HG03097 (cell line): Measurements from ENCODE around the gene DHX29.

ENCODE experiments used
- ATAC-seq: cut with Tn5 transposase; IDR thresholded peaks from one replicate; pipeline ENCODE4 v1.9.1; 2021; ENCODE audit not compliant: unreplicated experiment, low FRiP score

DHX29 gene

DNA sequence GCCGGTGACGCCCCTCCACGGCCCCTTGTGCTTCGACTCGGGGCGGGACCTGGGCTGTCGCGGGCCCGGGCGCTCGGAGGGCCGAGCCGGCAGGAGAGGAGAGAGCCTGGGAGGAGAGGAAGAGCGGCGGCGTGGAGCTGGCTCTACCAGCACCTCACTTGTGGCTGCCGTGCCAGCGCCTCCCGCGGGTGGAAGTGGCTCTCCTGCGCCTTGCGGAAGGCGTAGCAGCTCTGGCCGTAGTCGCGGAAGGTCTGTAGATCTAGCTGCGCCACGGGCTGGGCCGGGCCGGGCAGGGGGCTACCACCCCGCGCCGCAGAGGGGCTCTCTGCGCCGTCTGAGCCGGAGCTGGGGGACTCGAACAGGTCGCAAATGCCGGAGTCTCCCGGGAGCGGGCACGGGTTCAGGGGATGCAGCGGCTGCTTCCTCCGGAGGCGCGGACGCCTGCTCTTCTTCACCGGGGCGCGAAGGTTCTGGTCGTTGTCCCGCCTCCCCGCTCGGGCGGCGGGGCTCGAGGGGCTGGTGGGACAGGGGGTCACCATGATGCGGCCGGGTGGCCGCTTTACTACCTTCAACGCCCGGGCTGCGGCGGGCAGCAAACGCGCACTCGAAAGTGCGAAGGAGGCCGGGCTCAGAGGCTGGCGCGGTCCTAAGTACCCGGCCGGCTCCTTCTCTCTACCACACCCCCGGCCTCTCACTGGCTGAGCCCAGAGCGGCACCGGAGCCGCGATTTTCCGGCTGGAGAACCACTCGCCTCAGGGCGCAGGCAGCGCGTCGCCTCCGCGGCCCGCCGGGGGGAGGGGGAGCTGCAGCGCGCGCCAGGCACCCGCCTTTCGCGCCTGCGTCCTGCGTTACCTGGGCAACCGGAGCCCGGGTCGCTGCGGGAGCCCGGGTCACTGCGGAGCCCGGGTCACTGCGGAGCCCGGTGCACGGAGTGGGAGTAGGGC, 74.2 kb downstream of the DHX29 start, which contains the start of gene CCNO:
Gene CCNO, minus strand, starts transcription at position 624 of the 944 bp plus-strand sequence. Its CDS starts 85 bp downstream, at position 539.
- ATAC-seq, result no peak

DNA sequence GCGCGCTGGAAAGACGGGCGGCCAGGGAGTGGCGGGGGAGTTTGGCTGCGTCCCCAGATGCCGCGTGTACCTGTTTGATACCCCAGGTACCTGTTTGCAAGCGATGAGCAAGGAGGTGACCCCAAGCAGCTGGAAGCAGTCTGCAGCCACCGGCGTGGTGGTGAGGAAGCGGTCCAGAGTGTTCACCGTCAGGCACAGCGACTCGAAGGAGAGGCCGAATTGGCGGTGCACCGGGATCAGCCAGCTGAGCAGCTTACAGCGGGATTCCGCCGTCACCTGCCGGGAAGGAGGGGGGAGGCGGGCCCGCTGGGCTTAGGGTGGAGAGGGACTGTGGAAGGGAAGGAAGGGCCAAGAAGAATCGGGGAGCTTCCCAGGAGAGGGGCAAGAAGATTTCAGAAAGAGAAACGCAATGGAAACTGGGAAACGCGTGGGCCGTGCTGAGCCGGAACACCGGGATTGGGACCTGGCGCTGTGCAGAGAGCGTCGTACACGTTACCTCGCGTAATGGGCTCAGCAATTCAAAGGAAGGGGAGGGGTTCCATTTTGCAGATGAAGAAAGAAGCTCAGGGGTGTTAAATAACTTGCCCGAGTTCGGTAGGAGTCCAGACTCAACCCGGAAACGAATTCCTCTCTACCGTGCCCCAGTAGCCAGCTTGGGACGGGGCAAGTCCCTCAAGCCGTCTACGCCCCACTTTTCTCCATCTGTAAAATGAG, 75.1 kb downstream of the DHX29 start:
- no peak for ATAC-seq

DNA sequence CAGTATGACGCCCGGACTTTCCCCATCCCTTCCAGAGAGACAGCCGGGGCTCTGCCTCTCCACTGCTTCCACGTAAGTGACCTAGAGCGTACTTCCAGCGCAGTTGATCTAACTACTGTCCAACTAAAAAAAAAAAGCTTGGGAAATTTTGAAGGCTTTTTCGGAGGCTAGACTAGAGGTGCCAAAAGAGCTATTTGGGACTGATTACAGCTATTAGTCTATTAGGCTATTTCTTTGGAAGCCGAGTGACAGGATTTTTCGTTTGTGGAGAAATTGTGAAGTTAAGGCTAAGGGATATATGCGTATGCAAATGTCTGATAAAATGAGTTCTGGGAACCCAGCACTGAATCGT, 75.6 kb downstream of the DHX29 start:
- ATAC-seq, result no peak

DNA sequence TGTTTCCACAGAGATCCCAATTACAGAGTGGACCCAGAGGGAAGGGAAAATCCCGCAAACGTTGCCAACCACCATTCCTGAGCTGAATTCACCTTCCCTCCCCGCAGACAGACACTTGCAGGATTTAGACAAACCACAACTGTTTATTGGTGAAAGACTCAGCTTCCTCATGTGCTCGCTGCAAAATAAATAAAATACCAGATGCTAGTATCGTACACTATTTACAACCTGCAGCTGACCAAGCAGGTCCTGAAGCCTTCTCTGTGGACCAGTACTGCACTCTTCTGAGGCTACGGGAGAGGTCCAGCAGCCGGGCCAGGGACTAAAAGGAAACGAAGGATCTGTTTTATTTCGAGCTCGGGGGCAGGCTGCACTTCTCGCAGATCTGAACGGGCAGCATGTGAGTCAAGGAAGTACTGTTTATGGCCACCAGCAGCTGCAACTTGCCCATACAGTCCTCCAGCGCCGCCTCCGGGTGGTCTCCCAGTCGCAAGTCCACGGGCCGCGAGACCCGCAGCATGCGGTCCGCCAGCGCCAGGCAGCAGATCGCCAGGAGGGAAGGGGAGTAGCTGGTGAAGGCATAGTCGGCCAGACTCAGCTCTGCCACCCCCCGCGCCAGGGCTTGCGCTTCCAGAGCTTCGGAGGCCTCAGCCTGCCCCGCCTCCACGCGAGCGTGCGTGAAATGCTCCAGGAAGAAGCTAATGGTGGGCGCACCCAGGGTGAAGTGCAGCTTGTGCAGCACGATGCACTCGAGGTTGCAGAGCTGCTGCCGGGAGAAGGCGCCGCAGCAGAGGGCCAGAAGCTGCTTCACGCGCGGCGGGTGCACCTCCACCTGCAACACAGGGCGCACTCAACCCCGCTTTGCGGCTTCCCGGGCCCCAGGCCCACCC, 76.2 kb downstream of the DHX29 start:
- ATAC-seq, result no peak

DNA sequence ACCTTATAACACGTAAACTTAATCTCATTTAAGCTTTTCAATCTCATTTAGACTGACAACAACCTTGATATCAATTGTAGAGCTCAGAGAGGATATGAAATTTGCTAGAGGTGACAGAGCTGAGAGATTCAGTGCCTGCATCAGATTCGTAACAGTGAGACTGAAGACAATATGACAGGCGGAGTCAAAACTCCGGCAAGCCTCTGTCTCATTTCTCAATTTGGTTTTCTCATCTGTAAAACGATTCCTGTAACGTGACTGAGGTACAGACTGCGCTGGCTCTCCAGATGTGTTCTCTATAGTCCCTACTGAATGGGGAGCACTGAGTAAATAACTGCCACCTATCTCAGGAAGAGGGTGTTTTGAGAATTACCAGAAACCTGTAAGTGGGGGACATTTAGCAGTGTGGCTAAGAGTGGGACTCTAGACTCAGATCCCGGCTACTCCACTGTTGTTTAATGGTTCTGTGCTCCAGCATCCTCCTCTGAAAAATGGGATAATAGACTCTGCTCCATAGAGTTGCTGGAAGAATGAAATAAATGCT, 77.3 kb downstream of the DHX29 start:
- ATAC-seq, result no peak

DNA sequence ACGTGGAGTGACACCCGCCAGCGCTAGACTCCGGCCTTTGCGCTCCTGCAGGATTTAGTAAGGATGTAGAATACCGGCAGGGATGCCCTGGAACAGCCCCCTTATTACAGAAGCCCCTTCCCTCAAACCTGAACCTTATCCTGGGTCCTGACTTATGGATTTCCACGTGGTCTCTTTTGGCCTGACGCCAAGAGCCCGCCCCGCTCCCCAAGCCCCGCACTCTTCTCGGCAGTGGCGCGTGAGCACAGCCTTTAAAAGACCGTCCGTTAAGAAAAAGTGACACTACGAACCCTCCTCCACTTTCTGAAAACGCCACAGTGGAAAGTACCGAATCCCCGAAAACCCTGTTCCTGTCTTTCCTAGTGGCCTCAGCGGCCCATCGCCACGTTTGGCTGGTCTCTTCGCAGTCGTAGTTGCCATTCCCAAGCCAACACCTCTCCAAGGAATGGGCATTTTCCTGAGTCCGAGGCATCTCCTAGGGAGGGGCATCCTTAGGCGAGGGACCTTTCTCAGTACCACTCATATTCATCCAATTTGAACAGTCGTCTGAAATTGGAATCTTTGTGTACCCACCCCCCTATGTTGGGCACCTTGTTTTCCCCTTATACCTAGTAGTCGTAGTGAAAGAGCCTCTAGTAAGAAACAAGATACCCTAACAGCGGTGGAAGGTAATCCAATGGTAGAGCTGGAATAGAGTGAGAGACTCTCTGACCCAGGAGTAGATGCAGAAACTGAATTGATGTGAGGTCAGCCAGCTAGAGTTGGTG, 79.6 kb downstream of the DHX29 start:
- ATAC-seq, result no peak

DNA sequence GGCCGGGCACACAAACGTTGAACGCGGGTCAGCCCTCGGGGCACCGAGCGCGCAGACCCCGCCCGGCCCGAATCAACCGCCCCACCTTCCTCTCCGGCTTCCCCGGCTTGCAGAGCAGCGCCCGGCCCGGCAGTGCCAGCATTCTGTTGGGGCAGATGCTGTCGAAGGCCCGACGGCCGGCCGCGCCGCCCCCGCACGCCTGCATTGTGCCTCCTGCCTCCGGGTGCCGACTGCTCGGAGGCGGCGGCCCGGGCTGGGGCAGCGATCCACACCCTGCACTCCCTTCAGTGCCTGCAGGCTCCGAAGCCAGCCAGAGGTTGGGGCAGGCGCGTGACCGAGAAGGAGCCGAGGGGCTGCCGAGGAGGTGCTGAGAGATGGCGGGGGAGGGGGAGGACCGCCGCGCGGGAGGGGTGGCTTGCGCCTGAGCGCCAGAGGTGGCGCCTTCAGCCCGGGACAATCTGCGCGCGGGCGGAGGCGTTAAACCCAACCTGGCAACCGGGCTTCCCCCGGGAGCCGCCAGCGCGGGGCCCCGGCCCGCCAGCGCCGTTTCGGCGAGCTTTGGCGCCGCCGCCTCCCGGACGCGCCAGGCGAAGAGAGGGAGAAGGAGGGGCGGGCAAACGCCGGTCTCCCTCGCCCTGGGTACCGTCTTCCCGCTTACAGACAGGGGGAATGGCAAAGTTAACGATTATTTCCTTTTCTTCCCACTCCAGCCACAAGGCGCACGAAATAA, 80.4 kb downstream of the DHX29 start, which contains the start of gene MCIDAS:
Gene MCIDAS, minus strand, starts transcription at position 382 of the 730 bp plus-strand sequence. Its CDS starts 177 bp downstream, at position 205.
- no peak for ATAC-seq

DNA sequence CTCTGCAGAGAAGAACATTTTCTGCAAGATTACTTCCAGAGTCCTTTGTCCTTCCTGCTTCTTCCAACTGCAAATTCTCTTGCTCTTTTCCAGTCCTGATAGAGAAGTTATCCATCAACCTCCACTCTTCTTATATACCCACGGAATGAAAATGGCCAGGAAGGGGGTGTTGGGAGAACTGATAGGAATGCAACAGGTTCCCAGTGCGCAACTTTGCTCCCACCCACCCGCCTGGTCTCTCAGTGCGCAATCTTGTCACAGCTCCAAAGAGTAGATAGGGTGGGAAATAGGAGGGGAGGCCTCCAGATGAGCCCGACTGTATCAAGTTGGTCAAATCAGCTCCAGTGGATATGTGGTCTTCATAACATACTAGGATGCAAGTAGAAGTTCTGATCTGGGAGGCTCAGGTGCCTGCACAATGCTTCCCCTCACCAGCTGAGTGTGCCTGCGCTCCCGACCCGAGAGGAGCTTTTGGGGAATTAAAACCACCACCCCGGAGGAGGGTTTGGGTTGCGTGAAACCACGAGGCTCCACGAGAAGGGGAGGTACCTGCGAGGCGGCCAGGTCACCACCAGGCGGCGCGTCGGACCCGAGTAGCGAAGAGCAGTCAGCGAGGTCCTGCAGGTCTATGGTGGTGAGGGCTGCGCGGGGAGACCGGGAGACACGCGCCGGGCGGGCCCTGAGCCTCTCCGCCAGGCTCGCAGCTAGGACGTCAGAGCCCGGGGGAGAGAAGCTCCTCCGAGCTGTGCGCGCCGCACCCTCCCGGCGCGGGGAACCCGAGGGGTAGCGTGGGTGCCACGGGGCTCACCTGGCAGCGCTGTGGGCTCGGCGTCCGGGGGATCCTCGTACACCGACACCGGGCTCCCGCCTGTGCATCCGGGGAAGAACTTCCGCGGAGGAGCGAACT, 81.2 kb downstream of the DHX29 start:
- no peak for ATAC-seq

DNA sequence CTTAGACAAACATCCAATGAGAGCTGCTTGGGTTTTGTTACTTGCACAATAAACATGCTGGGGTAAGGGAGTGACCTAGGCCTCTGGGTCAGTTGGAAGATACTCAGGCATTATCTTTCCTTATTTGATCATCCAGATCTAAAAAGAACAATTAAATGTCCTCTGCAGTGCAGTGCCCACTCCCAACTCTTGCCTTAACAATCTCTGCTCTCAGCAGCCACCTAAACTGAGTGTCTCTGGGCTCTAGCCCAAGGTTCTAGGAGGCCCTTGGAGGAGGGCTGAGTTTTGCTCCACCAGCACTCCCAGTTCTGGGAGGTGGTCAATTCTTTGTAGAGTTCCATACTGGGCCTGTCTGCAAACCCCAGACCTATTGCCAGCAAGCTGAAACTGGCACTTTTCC, 82.1 kb downstream of the DHX29 start:
- no peak for ATAC-seq

DNA sequence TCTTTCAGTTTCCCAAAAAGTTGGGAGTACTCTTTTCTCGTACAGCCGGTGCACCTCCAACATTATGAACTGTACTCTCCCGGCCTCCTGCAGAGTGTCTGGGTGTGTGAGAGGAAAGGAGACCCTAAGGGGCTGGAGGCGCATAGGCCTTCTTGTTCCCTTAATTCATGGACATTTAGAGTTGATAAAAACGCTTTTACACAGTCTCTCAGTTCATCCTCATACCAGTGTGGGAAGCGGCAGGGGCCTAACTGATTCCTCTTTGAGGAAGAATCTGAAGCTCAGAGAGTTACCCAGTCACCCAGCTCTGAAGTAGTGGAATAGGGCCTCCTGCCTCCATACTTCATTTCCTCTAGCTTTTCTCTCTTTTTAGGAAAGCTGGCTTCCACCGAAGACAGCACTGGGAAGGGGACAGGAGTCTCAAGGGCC, 83.7 kb downstream of the DHX29 start:
- no peak for ATAC-seq

DNA sequence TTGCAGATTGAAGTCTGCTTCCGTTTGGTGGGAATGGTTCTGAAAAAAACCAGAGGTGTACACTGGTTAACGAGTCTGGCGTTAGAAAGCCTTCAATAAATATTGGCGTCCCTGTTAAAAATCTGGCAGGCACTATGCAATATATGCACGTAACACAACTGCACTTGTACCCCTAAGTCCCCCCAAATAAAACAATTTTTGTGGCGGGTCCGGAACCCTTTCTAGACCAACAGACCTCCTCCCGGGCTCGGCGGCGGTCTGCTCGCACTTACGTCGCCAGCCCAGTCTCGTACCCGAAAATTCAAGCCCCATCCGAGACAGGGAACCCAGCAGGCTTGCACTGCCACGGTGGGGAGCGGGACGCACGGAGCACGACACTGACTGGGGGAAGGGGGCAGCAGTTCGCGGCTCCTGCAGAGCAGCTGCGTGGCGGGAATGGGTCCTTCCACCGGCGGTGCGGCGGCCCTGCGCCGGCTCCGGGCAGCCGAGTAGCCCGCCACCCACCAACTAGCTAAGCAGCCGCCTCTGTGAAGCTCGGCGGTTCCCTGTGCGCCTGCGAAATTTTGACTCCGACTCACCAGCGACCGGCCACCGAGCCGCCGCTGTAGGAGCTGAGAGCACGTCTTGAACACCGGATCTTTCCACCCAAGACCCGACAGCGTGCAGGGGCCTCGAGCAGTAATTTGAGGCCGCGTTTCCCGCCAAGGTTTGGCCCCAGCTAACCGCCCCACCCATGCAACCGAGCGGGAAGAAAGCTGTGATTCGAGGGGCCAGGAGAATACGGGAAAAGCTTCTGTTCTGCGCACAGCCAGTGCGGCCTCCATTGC, 84.3 kb downstream of the DHX29 start:
- ATAC-seq, result no peak

DNA sequence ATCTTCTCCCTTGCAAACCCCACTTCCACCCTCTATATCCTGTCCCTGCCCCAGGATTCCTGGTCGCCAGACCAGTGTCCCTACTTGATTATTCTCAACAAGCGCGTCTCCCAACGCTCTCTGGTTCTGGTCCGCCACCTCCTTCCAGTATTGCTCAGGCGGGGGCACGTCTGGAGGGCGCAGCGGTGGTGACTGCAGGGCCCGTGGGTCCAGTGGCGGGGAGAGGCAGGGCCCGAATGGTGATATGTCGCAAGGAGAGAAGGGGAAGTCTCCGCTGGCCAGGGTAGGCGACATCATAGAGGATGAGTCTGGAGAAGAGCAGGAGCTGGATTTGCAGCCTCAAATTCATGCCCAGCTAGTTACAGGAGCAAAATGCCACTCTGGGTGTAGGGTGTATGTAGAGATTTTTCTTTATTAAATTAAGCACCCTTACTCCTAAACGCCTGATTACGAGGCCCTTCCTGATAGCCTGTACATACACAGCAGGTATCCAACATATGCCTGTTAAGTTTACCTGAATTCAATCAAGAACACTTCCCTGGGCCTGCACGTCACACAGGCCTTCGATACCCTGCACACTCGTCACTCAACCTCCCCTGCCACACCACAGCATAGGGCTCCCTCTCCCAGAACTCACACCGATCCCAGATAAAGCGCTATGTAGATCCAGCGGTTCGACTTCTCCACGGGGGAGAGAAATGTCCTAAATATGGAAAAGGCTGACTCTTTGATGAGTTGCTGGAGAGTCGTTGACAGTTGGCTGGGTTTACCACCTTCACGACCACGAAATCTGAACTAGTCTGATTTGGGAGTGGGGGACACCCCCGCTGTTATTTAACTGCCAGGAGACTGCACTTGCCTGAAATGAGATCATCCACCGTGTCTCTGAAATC, 85.2 kb downstream of the DHX29 start:
- ATAC-seq, result no peak

DNA sequence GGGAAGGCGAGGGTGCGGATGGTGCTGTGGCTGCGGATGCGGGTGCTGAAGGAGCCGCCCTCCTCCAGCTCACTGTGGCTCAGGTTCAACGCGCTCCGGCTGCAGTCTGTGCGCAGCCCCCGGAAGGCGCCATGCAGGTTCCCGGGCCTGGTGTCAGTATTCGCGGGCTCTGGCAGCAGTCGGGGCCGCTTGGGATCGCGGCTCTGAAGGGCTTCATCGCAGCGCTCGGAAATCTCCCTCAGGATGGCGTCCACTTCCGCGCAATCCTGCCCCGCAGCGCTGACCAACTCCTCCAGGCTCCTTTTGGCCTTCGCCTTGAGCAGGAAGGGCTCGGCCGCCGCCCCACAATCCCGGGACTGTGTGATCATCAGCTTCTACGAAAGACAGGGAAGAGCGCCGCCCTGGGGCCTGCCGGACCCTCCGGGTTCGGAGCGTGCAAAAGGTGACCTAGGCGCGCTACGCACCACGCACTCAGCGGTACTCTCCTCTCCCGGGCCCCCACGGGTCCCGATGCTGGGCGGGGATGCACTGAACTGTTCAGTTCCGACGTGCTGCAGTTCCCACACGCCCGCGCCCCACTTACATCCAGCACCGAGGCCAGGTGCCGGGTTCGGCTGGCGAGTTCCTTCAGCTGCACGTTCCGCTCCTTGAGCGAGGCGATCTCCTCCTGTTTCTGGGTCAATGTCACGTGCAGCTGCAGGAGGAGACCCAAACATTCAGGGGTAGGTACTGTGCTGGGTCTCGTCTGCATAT, 86.9 kb downstream of the DHX29 start:
- ATAC-seq, result no peak

DNA sequence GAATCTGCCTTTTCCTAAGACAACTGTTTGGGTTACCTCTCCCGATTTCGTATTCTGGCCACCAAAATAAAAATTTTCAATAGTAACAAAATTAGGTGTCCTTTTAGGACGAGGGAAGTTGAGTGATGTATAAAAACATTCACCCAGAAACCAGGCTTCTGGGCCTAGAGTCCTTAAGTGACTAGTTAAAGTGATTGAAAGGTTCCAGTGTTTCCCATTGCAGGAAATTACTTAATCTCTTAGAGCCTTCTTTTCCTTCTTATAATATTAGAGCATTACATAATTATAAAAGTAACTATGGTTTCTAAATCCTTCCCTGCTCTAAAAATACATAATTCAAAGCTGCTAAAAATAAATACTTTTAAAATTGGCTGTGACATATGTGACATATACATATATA, 87.7 kb downstream of the DHX29 start:
- no peak for ATAC-seq

DNA sequence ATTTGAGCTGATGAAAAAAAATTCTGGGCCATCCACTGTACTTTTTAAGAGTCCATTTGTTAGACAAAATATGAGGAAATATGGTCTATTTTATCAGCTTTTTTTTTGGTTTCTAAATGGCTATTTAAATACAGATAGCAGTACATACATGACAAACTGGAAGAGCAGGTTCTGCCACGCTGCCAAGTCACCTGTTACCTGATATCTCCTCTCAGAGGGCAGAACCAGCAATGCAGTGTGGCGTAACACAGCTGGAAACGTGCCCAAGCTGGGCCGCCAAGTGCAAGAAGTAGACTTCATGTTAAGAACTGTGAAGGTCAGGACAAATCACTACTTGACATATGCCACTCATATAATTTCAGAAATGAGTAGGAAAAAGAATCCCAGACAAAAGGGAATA, 88.5 kb downstream of the DHX29 start:
- no peak for ATAC-seq
